Adrenal gland (tissue), 5 donors: ENCODE measurements around the gene OSBPL10.

ENCODE experiments used
- CTCF ChIP-seq, 6 experiments: fragments of 450-650 bp in 4 of 6; fragments of 200-600 bp in 2 of 6; sonication (generic) in 1 of 6; IDR thresholded peaks; 1 replicate in 5 of 6; 2 replicates in 1 of 6; pipeline versions ENCODE4 v1.5.1 to v1.8.0; 2016 to 2021; ENCODE audit warnings: antibody characterized with exemption in 6 of 6, mild to moderate bottlenecking in 2 of 6, moderate library complexity in 1 of 6
- POLR2A ChIP-seq, 2 donors: fragments of 450-650 bp; IDR thresholded peaks; one replicate each; pipeline ENCODE4 v1.6.1; 2017; ENCODE audit warnings: antibody characterized with exemption in 2 of 2, mild to moderate bottlenecking in 2 of 2, moderate library complexity in 1 of 2
- donor health status: DM: no; HTN: no; CAD: no.

- TF ChIP-seq POLR2A (IDR thresholded peaks at IDR 0.05) (no peak), CTCF (IDR thresholded peaks at IDR 0.05) (no peak)
These were observed 327.6 kb downstream of the OSBPL10 start for GRCh38 chr3:31653464-31653863.
